ENCODE data around the gene KCND2.

KCND2 gene

DNA sequence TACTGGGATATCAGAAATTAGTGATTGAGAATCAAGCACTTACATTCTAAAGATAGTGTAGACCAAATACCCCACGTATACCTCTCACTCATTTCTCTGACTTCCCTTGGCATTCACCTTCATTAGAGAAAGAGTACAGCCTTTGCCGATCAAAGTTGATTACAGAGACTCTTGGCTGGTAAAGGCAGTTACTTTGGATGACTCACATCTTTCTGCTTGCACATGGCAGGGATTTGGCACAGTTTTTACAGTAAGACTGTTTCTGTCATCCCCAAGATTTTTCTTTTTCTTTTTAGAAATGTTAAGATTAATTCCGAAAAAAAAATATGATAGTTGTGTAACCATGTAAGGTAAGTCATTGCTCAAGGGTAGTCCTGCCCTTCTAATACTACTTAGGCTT is 442.0 kb downstream of the KCND2 start:
- DNase-seq = no peak

DNA sequence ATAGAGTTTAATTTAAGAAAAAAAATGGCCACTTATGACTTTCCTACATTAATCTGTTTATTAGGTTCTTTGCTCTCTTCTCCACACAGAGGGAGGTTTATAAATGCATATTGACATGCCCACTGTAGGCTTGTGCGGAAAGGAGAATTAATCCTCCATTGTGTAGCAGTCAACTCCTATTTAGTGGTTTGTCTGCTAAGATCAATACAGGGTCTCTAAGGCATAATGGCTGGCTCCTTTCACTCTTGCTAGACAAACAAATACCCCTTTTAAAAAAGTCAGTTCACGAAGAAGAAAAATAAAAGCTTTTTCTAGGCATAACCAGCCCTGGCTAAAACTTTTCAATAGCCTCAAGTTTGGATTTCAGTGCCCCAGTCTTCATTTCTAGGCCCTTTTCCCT is 443.3 kb downstream of the KCND2 start:
- DNase-seq = no peak

DNA sequence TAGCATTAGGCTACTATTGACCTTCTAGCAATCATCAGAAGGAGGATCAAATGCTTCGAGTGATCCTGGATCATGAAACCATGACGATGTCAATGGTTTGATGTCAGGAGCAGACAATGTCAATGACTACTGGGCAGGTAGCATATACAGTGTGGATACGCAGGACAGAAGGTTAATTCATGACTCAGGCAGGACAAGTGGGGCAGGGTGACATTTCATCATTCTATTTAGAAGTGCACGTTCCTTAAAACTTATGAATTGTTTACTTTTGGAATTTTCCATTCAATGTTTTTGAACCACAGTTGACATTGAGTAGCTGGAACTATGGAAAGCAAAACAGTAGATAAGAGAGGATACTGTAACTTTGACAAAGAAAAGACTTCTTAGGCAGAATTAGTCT is 444.2 kb downstream of the KCND2 start:
- no peak for DNase-seq

DNA sequence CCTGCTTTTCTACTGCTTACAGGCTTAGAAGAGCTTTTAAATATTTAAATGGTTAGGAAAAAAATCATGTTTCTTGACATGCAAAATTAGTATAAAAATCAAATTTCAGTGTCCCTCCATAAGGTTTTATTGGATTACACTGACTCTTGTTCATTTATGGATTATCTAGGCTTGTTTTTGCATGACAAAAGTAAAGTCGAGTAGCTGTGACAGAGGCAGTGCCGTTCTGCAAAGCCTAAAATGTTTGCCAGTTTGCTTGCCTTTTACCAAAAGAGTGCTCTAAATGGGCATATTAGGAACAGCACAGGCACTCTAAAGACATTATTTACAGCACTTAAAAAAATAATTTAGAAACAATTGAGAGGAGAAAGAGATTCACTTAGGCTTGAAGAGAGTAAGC is 445.4 kb downstream of the KCND2 start:
- no peak for DNase-seq

GRCh38 chr7:120720317-120720716 is 447.3 kb downstream of the KCND2 start:
- no peak for DNase-seq

- DNase-seq = no peak
Observed at GRCh38 chr7:120723465-120724385, 450.8 kb downstream of the KCND2 start.

GRCh38 chr7:120724448-120724847 is 451.5 kb downstream of the KCND2 start:
- DNase-seq = no peak

DNA sequence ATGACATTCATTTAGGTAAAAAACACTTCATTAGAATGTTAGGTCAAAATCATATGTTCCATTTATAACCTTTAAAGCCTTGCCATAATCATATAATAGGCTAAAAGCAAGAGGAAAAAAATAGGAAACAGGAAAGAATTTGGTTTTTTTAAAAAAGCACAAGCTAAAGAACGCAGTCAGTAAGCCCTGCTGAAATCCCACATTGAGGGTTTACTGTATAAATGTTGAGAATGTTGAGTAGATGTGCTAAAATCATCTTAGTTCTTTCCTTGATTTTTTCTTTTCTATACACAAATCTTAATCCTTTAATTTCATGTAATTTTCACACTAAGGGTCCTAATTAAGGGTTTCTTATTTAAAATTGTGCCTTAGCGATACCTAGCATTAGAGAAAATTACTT is 452.0 kb downstream of the KCND2 start:
- no peak for DNase-seq

GRCh38 chr7:120725376-120726039 is 452.5 kb downstream of the KCND2 start:
- peak; percentile 24 for DNase-seq

DNA sequence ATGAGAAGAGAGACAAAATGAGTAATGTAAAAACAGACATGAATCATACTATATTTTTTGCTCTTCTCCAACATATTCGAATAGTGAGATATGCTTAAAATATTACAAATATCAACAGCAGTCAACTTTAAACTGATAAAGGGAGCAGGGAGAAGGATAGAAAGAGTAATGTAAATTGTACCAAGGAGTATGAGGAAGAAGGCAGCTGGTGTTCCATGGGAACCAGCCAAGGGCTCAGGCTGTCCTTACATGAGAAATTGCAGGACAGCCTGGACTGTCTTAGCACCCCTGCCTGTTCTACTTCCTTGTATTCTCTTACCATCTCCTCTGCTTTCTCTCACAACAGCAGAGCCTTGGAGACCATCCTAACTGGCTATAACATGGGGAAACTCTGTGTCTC is 456.3 kb downstream of the KCND2 start:
- DNase-seq = no peak

DNA sequence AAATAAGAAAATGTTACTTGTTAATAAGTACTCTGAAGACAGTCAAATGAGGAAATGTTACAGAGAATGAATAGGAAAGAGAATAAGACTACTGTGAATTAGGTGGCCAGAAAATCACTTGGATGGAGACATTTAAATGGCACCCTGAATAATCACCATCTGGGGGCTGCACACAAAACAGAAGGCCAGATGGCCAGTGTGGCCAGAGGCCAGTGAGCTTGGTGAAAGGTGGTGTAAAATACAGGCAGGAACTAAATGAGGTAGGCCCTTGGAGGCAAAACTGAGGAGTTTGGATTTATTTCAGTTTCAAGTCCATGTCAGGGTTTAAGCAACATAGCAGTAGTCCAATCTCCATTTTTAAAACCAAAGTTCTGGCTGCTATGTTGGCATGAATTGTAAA is 458.3 kb downstream of the KCND2 start:
- no peak for DNase-seq

DNA sequence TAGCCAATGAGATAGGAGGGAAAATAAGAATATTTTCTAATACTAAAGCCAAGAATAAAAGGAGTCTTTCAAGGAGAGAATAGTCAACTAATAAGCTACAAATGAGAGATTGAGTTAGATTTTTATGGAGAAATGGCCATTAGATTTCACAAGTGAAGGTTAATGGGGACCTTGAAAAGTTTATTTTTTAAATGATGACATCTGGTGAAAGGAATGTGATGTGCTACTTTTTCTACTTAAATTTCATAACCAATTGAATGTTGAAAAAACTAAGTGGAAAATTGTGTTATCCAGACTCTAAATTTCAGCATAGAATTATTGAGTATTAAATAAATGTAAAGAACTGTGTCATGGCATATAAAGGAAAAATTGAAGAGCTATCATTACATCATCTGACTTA is 459.3 kb downstream of the KCND2 start:
- DNase-seq = no peak

DNA sequence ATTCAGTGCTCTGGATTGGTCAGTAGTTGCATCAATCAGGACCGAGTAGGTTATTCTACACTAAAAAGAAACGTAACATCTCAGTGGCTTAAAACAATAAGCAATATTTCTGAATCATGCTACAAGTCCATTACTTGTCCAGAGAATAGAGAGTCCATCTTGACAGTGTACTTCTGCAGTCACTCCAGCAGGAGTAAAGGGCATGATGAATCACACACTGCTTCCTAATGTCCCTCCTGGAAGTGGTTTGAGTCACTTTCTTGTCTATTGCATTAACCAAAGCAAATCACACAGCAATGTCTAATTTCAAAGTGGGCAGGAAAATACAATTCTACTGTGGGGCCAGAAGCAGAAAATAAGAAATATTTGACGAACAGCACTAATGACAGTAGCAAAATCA is 460.2 kb downstream of the KCND2 start:
- DNase-seq = no peak

- no peak for DNase-seq
Observed at GRCh38 chr7:120733835-120734234, 460.9 kb downstream of the KCND2 start.

GRCh38 chr7:120735791-120736190 is 462.8 kb downstream of the KCND2 start:
- no peak for DNase-seq

- no peak for DNase-seq
Observed at GRCh38 chr7:120738816-120739215, 465.8 kb downstream of the KCND2 start.

DNA sequence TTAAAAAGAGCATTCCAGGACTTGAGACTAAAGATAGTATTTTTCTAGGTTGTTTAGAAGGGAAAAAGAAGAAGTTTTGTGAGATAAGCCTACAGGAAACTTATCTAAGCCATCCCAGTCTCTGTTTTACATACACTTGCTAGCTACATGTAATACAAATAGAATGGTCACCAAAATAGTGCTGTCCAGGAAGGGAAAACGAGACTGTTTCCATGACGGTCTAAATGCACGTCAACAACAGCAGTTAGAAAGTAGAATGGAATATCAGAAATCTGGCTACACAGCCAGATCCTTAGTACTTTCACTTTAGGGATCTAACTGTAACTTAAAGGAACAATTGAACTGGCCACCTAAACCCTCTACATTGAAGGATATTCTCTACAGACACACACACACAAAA is 467.4 kb downstream of the KCND2 start:
- DNase-seq = no peak

- DNase-seq = no peak
Observed at GRCh38 chr7:120741371-120742042, 468.5 kb downstream of the KCND2 start.

GRCh38 chr7:120742372-120742771 is 469.4 kb downstream of the KCND2 start:
- DNase-seq = no peak

GRCh38 chr7:120743128-120743527 is 470.2 kb downstream of the KCND2 start:
- no peak for DNase-seq

DNA sequence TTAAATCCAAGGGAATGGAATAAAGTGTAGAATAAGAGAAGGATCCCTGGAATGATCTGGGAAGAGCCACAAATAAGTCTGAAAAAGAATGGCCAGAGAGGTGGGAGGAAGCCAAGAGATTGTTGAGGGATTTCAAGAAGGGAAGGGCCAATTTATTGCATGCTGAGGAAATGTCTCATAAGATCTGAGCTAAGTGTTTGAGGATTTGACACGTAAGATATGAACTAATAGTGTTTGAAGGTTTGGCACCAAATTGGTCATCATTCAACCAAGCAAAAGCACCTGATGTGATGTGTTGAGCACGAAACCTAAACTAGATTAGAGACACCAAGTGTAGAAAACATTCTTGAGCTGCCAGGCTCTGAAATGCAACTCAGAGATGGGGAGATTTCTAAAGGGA is 487.1 kb downstream of the KCND2 start:
- no peak for DNase-seq

GRCh38 chr7:120760851-120761250 is 487.9 kb downstream of the KCND2 start:
- DNase-seq = no peak

- no peak for DNase-seq
Observed at GRCh38 chr7:120770206-120770605, 497.2 kb downstream of the KCND2 start.

GRCh38 chr7:120774481-120774880 is 501.5 kb downstream of the KCND2 start:
- DNase-seq = no peak
